ENCODE data around the gene PPTC7. TPM values are rescaled to one million over a fixed set of nuclear protein-coding genes. Genes with fewer than 3 reads are reported as not detected.

The PPTC7 gene
- 5.6 and 6.8 TPM in 2 replicates for total RNA-seq

DNA sequence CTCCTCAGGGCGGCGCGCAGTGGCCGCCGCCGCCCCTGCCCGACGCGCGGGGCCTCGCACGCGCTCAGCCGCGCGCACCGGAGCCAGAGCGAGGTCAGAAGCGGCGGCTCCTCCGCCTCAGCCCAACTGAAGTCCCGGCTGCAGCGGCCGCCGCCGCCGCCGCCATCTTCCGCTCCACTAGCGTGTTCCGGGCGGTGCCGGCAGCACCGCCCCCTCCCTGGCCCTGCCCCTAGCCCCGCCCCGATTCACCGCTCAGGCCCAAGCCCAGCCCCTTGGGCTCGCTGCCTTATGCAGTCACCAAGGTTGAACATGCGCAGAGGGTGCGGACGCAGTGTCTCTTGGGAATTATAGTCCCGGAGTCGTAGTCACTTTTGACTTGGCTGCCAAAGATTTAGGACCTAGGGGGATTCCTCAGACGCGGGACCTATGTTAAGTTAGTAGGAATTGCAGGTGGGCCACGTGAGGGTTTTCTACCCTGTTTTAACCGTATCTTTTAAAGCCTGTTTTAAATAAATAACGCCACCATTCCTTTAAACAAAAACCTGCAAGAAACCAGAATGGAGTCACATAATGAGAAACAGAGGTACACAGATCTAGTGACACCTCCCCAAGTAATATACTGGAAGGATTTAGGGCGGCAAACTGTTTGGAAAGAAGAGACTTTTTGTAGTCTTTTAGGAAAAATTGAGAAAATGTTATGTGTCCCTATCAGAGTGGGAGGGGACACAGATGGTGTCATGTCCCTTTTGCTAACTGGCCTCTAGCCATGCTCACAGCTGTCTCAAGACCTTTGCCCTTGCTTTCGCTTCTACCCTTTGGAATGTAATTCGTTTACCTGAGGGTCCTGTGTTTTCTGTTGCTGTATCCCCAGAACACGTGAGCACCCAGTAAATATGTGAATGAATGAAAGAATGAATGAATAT lies at the start of gene PPTC7:
PPTC7 (minus strand) TSS at position 182 of the 923 bp plus-strand sequence. CDS start 287 bp downstream, outside the sequence.

DNA sequence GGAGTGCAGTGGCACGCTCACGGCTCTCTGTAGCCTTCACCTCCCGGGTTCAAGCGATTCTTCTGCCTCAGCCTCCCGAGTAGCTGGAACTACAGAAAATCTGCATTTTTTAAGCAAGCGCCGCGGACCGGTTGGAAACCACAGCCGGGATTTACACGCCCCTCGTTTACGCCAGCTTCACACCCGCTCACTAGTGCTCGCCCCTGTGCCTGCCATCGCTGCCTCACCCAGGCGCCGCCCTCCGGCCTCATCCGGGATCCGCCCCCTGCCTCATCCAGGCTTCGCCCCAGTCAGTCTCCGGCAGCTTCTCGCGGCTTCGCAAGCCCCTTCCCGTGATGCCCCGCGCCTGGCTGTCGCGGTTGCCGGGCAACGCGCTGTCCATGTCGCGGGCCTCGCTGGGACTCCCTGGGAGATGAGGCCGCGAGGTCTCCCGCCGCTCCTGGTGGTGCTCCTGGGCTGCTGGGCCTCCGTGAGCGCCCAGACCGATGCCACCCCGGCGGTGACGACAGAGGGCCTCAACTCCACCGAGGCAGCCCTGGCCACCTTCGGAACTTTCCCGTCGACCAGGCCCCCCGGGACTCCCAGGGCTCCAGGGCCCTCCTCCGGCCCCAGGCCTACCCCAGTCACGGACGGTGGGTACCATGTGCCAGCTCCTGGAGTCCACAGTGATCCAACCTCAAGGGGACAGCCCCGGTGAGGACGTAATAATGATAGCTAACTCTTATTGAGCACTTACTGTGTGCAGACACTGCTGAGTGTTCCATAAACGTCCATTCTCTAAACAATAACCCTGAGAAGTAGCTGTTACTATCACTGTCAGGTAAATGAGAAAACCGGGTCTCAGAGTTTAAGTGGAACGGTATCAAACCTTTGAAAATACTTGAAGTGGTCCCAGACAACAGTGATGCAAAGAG lies 30.9 kb upstream of the PPTC7 start, which contains the start of gene TCTN1:
TCTN1 (plus strand) TSS at position 359 of the 914 bp plus-strand sequence; CDS start at position 413, 54 bp downstream.

GRCh38 chr12:110501752-110502738 lies 81.1 kb downstream of the PPTC7 start, which contains the start of the genes RAD9B and VPS29:
TSS of gene RAD9B (plus strand) at chr12:110502331. CDS start at chr12:110502338, 7 bp downstream.
TSS of gene VPS29 (minus strand) at chr12:110502111. CDS start at chr12:110502051, 60 bp downstream.

Other genes with a start within 250 kb of the PPTC7 start
- gene ANAPC7, start 179.6 kb downstream of the PPTC7 start, total RNA-seq = 27.1 and 28.8 TPM in 2 replicates
- 414 and 601 TPM in 2 replicates for gene ARPC3, start 133.0 kb downstream of the PPTC7 start, total RNA-seq
- 9.8 and 18.0 TPM in 2 replicates for gene GPN3, start 115.1 kb downstream of the PPTC7 start, total RNA-seq
- gene FAM216A, start 114.5 kb downstream of the PPTC7 start, total RNA-seq = 13.3 and 13.7 TPM in 2 replicates
- 46.6 and 47.4 TPM in 2 replicates for gene VPS29, start 81.2 kb downstream of the PPTC7 start, total RNA-seq
- 0.05 TPM in 1 of 2 replicates, not detected in the other for gene RAD9B, start 81.0 kb downstream of the PPTC7 start, total RNA-seq
- 39.1 and 57.4 TPM in 2 replicates for gene TCTN1, start 30.8 kb upstream of the PPTC7 start, total RNA-seq
- gene HVCN1, start 105.8 kb upstream of the PPTC7 start, total RNA-seq = 0.88 and 1.5 TPM in 2 replicates
- gene PPP1CC, start 159.6 kb upstream of the PPTC7 start, total RNA-seq = 73.4 and 87.4 TPM in 2 replicates

Measured in cardiac ventricle fibroblast (primary cell).